Tibial nerve (tissue), 4 donors: ENCODE measurements around the gene BLCAP.

Experiments
- CTCF ChIP-seq, 5 experiments: fragments of 200-600 bp in 3 of 5; fragments of 450-650 bp in 2 of 5; sonication (generic) in 3 of 5; IDR thresholded peaks; one replicate each; pipeline ENCODE4 v1.5.1; 2016 to 2019; ENCODE audit warnings: antibody characterized with exemption in 5 of 5, mild to moderate bottlenecking in 3 of 5, moderate library complexity in 2 of 5
- EP300 ChIP-seq, 2 donors: sonication (generic); formaldehyde crosslinking; IDR thresholded peaks; one replicate each; pipeline ENCODE4 v1.6.1; 2017; ENCODE audit warnings: antibody characterized with exemption in 2 of 2, mild to moderate bottlenecking in 1 of 2

DNA sequence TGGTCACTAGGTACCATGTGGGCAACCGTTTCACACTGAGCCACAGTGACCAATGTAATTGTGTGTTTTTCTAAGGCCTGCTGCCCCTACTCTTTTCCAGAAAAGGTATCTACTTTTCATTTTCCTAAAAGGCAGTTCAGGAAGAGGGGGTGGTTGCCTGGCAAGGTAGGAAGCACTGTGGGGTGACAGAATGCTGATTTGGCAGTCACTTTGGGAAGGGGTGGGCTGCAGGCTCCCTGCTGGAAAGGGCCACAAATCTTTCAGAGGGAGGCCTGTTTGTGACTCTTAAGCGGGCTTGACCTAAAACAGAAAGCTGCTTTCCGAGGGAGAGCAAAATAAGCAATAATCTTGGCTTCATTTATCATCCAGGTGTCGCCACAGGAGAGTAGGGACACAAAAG lies 11.8 kb downstream of the BLCAP start:
- TF ChIP-seq CTCF (IDR thresholded peaks at IDR 0.05) (no peak), EP300 (IDR thresholded peaks at IDR 0.05) (no peak)
